GM12875 (cell line): ENCODE results near the gene IDS.
"Not testable (repeated sequence)": the region's sequence is repeated elsewhere in the genome, so short reads cannot be mapped to it uniquely, and the experiment has no call there.

Experiments used
- H3K4me3 ChIP-seq: one replicate; pipeline ENCODE4 v1.5.1; 2011; ENCODE audit warnings: low read depth, low read length, control low read depth
- CTCF ChIP-seq: IDR thresholded peaks from 2 replicates; pipeline ENCODE4 v1.5.1; 2011; ENCODE audit warnings: low read depth, mild to moderate bottlenecking, control low read depth, inconsistent platforms, low read length, moderate library complexity, borderline replicate concordance; ENCODE audit not compliant: insufficient read depth

IDS gene

DNA sequence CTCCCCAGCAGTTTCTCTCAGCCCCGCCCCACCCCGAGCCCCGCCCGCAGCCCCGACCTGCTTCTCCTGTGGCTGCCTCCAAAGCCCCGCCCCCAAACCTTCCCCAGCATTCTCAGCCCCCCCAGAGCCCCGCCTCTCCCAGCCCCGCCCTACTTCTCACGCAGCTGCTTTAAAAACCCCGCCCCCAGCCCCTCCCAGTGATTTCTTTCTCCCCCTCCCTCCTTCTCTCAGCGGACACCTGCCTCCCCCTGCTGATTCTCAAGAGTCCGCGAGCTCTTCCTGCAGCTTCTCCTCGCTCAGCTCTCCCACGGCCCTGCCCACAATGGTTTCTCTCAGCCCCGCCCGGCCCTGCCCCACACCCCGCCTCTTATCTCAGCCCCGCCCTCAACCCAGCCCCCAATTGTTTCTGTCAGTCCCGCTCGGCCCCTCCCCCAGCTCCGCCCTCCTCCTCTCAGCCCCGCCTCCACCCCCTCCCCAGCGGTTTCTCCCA, 35.1 kb upstream of the IDS start:
- H3K4me3 ChIP-seq = peak overlapping the region; percentile 92
- TF ChIP-seq CTCF = no peak

DNA sequence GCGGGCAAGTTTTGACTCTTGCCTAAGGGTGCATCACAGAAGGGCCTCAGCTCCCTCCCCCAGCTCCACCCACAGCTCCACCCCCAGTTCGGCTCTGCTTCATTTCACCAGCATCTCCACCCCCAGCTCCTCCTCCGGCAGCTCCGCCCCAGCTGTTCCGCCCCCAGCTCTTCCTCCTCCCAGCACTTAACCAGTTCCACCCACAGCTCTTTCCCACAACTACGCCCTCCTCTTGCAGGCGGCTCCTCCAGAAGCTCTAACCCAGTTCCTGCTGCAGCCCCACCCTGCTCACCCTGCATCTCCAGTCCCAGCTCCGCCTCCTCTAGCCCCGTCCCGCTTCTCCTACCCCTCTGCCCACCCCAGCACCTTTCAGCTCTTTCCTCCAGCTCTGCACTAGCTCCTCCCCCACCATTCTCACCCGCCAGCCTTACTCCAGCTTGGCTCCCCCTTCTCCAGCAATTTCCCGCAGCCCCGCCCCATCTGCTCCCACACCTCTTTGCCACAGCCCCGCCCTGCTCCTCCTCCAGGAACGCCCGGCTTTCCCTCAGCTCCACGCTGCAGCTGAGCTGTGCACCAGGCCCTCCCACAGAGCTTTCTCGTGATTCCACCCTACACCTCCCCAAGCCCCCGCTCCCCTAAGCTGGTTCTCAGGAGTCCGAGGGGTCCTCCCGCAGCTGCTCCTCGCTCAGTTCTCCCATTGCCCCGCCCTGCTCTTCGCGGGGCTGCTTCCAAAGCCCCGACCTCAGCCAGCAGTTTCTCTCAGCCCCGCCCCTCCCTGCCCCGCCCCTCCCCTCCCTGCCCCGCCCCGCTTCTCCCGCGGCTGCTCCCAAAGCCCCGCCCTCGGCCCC, 34.4 kb upstream of the IDS start:
- no peak for TF ChIP-seq CTCF
- peak overlapping the region; percentile 49 for H3K4me3 ChIP-seq

DNA sequence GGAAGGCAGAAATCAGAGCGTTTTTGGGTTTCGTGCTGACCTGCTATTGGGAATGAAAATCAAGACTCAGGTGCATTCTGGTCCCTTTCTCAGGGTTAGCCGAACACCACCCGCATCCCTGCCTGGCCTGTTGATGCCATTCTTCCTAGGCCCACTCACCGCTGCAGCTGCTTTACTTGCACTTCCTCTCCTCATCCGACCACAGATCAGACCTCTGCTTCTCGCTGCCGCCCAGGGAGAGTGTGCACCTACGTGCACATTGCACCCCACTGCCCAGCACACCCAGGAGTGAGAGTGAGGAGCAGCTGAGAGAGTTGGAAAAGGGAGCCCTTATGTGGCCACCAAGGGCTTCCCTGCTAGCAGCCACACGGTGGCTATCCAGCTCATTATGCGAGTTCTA, 32.4 kb upstream of the IDS start:
- not testable (repeated sequence) for H3K4me3 ChIP-seq

GRCh38 chrX:149534926-149535602, 30.0 kb upstream of the IDS start:
- not testable (repeated sequence) for H3K4me3 ChIP-seq

DNA sequence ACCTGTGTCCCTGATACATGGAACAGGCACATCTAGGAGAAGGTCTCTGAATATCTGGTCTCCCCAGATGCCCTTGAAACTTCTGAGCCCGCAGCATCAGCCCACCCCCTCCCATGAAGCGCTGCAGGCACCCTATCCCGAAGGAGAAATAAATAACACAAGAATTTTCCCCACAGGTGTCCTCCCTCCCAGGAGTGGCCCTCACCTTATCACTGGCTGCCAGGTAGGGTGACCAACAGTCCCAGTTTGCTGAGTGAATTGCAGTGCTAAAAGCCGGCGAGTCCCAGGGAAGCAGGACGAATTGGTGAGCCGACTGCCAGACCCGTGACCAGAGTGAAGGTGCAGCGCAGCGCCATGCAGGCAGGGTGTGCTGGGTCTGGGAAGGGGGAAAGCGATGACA, 28.9 kb upstream of the IDS start:
- H3K4me3 ChIP-seq = not testable (repeated sequence)

GRCh38 chrX:149532868-149533267, 27.8 kb upstream of the IDS start:
- not testable (repeated sequence) for H3K4me3 ChIP-seq

DNA sequence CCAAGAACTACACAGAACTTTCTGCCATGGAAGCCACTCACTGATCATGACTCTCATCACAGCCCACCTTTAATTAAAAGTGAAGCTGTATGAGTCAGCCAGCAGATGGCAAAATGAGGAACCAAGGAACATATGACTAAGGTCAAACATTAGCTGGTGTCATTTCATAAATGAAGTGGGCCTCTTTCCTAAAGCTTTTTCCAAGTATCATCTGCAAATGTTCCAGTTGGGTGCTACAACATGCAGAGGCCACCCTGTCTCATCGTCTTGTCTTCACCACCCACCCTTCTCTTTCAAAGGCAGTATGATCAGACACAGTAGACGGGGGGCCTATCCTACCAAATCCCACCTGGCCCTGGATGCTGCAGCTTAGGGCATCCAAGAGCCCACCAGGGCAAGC, 26.5 kb upstream of the IDS start:
- TF ChIP-seq CTCF = no peak
- no peak overlapping the region for H3K4me3 ChIP-seq

GRCh38 chrX:149528381-149528780, 23.3 kb upstream of the IDS start:
- H3K4me3 ChIP-seq = no peak overlapping the region
- no peak for TF ChIP-seq CTCF

DNA sequence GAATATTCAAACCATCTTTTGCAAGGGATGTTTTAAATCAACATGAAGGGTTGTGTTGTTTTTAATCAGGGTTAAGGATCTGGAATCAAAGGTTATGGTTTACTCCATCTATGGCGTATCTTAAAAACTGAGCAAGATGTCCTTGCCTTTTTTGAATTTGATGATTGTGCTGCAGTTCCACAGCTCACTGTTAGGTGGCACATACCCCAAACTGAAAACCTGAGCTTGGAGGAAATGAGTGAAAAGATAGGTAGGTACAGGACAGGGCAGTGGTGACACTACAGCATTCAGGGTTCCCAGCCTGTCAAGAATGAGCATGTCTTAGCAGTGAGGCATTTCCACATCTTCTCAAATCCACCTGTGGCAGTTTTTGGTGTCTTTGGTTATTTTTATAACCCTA, 22.6 kb upstream of the IDS start:
- peak; percentile 56; the same call in 1 of the 2 replicates for TF ChIP-seq CTCF

DNA sequence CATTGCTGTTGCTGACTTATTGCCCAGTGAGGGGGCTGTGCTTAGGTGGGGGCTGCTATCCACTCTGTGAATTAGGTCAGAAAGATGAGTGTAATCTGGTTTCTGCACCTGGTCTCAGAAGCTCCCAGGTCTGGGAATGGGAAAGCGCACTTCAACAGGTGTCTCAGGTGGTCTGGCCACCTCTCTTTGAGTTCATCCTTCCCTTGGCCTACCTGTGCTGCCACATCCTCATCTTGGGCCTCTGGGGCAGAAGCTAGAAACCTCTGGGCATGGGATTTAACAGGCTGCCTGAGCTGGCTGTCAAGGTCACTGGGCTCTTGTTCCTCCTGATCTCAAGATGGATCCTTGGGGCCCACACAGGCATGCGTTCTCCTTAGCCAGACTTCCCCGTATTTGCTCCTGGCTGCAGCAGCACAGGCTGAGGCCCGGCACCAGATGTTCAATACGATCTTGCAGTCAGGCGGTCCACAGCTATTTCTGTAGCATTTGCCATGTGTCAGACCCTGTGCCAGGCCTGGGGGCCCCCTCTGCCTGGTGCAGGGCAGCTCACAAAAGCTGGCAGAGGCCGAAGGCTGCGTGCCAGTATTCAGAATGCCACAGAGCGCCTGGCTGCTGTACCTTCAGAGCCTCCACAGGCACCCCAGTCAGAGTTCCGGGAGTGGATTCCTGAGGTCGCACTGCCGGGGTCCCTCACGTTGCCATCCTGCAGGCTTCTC, 21.4 kb upstream of the IDS start:
- H3K4me3 ChIP-seq = not testable (repeated sequence)

More for the DNA sequence above, 22.6 kb upstream of the IDS start:
- no peak overlapping the region for H3K4me3 ChIP-seq

DNA sequence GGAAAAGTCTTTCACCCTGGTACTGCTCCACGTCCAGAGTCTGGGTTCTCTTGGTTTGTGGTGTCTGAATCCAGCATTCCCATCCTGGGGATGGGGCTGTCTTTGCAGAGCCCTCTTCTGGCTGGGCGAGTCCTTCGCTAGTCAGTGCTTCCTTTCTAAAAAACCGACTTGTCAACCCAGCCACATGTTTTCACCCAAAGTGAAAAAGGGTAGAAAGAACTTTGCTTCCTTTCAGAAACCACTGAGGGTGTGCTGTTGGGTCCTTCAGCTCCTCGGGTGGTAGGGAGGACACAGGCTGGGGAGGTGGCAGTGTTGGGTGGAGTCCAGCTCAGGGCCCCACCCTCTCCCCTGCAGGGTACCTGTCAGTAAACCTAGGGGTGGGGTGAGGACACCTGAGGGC, 20.8 kb upstream of the IDS start:
- not testable (repeated sequence) for H3K4me3 ChIP-seq

GRCh38 chrX:149525389-149525788, 20.3 kb upstream of the IDS start:
- H3K4me3 ChIP-seq = not testable (repeated sequence)
